ENCODE measurements around the gene GRB10. TPM values are rescaled to one million over a fixed set of nuclear protein-coding genes. Genes with fewer than 3 reads are reported as not detected.

The GRB10 gene
- polyA plus RNA-seq, 2 of the 4 experiments (the other 2 are of a cell fraction), result 23.2 to 37.0 TPM

DNA sequence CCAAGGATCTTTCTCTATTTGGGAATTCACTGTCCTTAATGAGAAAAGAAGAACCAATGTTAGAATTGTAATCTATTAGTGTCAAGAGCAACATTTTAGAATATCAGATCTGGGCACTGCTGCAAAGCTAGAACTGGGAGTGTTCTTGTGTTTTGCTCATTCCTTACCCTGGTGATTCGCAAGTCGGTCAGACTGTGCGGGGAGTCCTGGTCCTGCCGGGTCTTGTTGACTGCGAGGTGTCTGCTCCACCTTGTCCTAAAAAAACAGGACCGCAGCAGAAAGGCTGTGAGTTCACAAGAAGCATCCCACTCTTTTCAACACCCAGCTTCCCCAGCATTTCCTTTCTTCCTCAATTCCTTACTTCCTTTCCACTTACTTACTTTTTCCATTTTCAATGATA, 79.0 kb downstream of the GRB10 start:
- CTCF ChIA-PET, result interaction anchor here (1.0 to 2.2 kb wide), 4 partner anchors 8 to 438 kb away, joined by 3 to 15 read pairs (median 4); no protein-coding TSS in a partner anchor

DNA sequence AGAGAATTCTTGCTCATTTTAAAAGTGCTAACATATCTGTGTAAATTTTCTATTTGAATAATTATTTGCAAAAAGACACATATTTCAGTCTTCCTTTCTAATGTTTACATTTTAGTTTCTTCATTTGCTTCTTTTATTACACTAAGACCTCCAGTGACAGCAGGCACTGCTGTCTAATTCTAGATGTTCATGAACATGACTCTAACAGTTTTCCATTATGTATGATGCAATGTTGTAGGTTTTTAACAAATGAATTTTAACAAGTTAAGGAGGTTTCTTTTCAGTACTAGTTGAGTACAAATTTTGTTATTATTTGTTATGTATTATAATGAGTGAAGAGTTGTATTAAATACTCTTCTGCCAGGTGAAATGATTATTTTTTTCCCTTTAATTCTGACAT, 83.6 kb downstream of the GRB10 start:
- H3K4me2 ChIP-seq, result no peak overlapping the region
- FAIRE-seq, result no peak
- H3K27ac ChIP-seq, result no peak overlapping the region
- ChIA-PET CTCF (interaction anchor here (1.2 to 2.6 kb wide), 2 partner anchors 372 to 443 kb away, joined by 3 to 10 read pairs; no protein-coding TSS in a partner anchor), POLR2A (no interaction called here)
- no peak overlapping the region for H3K4me3 ChIP-seq
- ATAC-seq, result no peak
- 0 out of 3 replicates have a peak, but pooled peaks cover 11% of the 10 kb centered on the region for H3K4me1 ChIP-seq
- H3K9me3 ChIP-seq, result no peaks in the 10 kb centered on the region
- no peak for DNase-seq (ENCODE audit: low read depth in 1 of 2, low spot score in 1 of 2)
- TF ChIP-seq, protein P1, sequence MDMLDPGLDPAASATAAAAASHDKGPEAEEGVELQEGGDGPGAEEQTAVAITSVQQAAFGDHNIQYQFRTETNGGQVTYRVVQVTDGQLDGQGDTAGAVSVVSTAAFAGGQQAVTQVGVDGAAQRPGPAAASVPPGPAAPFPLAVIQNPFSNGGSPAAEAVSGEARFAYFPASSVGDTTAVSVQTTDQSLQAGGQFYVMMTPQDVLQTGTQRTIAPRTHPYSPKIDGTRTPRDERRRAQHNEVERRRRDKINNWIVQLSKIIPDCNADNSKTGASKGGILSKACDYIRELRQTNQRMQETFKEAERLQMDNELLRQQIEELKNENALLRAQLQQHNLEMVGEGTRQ (IDR thresholded peaks at IDR 0.05), result no peak
- no peak for TF ChIP-seq TFCP2L1 (CRISPR knock-in tag; IDR thresholded peaks at IDR 0.05)
- no peak for TF ChIP-seq POLR2AphosphoS2 (conservative IDR thresholded peaks at IDR 0.05; ENCODE audit: low read length)

More for the DNA sequence above, 79.0 kb downstream of the GRB10 start:
- H3K9me3 ChIP-seq, result no peaks in the 10 kb centered on the region
- ATAC-seq, result no peak
- TF ChIP-seq, protein P2, sequence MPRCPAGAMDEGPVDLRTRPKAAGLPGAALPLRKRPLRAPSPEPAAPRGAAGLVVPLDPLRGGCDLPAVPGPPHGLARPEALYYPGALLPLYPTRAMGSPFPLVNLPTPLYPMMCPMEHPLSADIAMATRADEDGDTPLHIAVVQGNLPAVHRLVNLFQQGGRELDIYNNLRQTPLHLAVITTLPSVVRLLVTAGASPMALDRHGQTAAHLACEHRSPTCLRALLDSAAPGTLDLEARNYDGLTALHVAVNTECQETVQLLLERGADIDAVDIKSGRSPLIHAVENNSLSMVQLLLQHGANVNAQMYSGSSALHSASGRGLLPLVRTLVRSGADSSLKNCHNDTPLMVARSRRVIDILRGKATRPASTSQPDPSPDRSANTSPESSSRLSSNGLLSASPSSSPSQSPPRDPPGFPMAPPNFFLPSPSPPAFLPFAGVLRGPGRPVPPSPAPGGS (IDR thresholded peaks at IDR 0.05), result no peak
- TF ChIP-seq POLR2A (IDR thresholded peaks at IDR 0.05; ENCODE audit: low read length), result no peak
- TF ChIP-seq EHMT2 (IDR thresholded peaks at IDR 0.05; ENCODE audit: low read depth), result no peak
- TF ChIP-seq MAFK (IDR thresholded peaks at IDR 0.05; ENCODE audit: partially characterized antibody), result no peak
- TF ChIP-seq RFX5 (IDR thresholded peaks at IDR 0.05), result no peak
- no peak for TF ChIP-seq PHF8 (IDR thresholded peaks at IDR 0.05; ENCODE audit: borderline replicate concordance, low read depth)
- no peak for TF ChIP-seq JUN (IDR thresholded peaks at IDR 0.05)
- no peak for TF ChIP-seq RNF2 (IDR thresholded peaks at IDR 0.05; ENCODE audit: borderline replicate concordance, low read depth)
- no peak for TF ChIP-seq FOXS1 (CRISPR knock-in tag; IDR thresholded peaks at IDR 0.05)
- no peak for TF ChIP-seq MAZ (IDR thresholded peaks at IDR 0.05; ENCODE audit: borderline replicate concordance, low read depth, low read length)
- TF ChIP-seq, protein P3, sequence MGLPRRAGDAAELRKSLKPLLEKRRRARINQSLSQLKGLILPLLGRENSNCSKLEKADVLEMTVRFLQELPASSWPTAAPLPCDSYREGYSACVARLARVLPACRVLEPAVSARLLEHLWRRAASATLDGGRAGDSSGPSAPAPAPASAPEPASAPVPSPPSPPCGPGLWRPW (IDR thresholded peaks at IDR 0.05), result no peak
- TF ChIP-seq CHD4 (IDR thresholded peaks at IDR 0.05; ENCODE audit: borderline replicate concordance), result no peak
- no peak for TF ChIP-seq HOXB13 (CRISPR knock-in tag; IDR thresholded peaks at IDR 0.05; ENCODE audit: low read depth)
- no peak for TF ChIP-seq ZSCAN20 (CRISPR knock-in tag; IDR thresholded peaks at IDR 0.05)
- TF ChIP-seq ZFP36 (IDR thresholded peaks at IDR 0.05; ENCODE audit: borderline replicate concordance, partially characterized antibody), result no peak
- TF ChIP-seq EP300 (IDR thresholded peaks at IDR 0.05), result no peak
- TF ChIP-seq, protein P4, sequence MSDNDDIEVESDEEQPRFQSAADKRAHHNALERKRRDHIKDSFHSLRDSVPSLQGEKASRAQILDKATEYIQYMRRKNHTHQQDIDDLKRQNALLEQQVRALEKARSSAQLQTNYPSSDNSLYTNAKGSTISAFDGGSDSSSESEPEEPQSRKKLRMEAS (IDR thresholded peaks at IDR 0.05), result no peak
- no peak for TF ChIP-seq CHD2 (IDR thresholded peaks at IDR 0.05; ENCODE audit: low read length, partially characterized antibody)
- POLR2A ChIA-PET, result no interaction called here
- H3K27ac ChIP-seq, result no peak overlapping the region
- no peak for DNase-seq (ENCODE audit: low read depth in 1 of 2, low spot score in 1 of 2)
- peaks cover 41% of the 10 kb centered on the region for H3K4me1 ChIP-seq
- FAIRE-seq, result no peak
- no peak overlapping the region for H3K4me3 ChIP-seq
- H3K4me2 ChIP-seq, result no peak overlapping the region
- 92% methylated on average over 6 of the region's 6 CpGs for WGBS (ENCODE audit: missing lambda C conversion rate)

DNA sequence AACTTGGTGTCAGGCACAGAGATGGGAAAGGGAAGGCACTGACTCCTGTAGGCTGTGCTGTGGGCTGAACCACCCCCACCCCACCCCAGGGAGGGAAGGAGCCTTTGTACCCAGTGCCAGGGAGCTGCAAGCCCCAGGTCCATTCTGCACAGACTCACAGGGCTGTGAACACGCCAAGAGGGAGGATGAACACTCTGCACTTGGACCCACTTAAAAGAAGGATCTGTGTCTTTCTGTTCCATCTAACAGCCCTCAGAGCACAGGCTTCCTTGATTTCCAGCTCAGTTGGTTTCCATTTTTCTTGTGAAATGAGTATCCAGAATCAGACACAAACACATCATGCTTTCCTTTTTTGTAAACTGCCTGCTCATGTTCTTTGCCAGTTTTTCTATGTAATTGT, 84.9 kb downstream of the GRB10 start:
- DNase-seq (ENCODE audit: low read depth in 1 of 2, low spot score in 1 of 2) (no peak), ATAC-seq (no peak; a peak in 1 of 6 replicates), FAIRE-seq (no peak)
- no peak for TF ChIP-seq CEBPB (IDR thresholded peaks at IDR 0.05)
- no peak for TF ChIP-seq JUN (IDR thresholded peaks at IDR 0.05)
- TF ChIP-seq RCOR1 (IDR thresholded peaks at IDR 0.05; ENCODE audit: low read depth, low read length), result no peak
- TF ChIP-seq KDM1A (IDR thresholded peaks at IDR 0.05; ENCODE audit: low read depth), result no peak
- TF ChIP-seq ZFP36 (IDR thresholded peaks at IDR 0.05; ENCODE audit: borderline replicate concordance, partially characterized antibody), result no peak
- no peak for TF ChIP-seq GATA3 (IDR thresholded peaks at IDR 0.05; ENCODE audit: borderline replicate concordance)
- CTCF ChIA-PET, result interaction anchor here (0.7 to 2.6 kb wide), 4 partner anchors 51 to 463 kb away, joined by 3 to 10 read pairs (median 4); no protein-coding TSS in a partner anchor
- no peak overlapping the region for H3K4me3 ChIP-seq
- no peaks in the 10 kb centered on the region for H3K9me3 ChIP-seq
- WGBS (ENCODE audit: missing lambda C conversion rate), result 90% methylated on average over 1 of the region's 1 CpG
- 0 out of 3 replicates have a peak, but pooled peaks cover 4% of the 10 kb centered on the region for H3K4me1 ChIP-seq
- POLR2A ChIA-PET, result no interaction called here
- no peak overlapping the region for H3K27ac ChIP-seq
- no peak overlapping the region for H3K4me2 ChIP-seq

Measured in A549 (cell line).